ENCODE data around the gene PDCD1. TPM values are rescaled to one million over a fixed set of nuclear protein-coding genes. Genes with fewer than 3 reads are reported as not detected.
A peak's percentile ranks its signal among the peaks of the same experiment; 100 is the strongest.

PDCD1 gene
- total and polyA plus RNA-seq, 2 of the 13 experiments (the other 11 are each of a cell fraction or from before 2014, with no cell fraction given): 0.04 TPM; not detected in 1

DNA sequence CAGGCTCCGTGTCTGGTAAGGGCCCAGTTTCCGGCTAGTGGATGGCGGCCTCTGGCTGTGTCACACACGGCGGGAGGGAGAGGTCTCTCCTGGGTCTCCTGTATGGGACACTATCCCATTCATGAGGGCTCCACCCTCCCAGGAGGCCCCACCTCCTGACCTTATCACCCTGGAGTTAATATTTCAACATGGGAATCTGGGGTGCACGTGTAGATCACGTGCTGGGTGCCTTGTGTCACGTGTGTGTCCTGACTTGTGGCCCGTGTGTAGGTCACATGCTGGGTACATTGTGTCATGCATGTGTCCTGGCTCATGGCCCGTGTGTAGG, 39.8 kb downstream of the PDCD1 start (continued):
- TF ChIP-seq, protein P1, sequence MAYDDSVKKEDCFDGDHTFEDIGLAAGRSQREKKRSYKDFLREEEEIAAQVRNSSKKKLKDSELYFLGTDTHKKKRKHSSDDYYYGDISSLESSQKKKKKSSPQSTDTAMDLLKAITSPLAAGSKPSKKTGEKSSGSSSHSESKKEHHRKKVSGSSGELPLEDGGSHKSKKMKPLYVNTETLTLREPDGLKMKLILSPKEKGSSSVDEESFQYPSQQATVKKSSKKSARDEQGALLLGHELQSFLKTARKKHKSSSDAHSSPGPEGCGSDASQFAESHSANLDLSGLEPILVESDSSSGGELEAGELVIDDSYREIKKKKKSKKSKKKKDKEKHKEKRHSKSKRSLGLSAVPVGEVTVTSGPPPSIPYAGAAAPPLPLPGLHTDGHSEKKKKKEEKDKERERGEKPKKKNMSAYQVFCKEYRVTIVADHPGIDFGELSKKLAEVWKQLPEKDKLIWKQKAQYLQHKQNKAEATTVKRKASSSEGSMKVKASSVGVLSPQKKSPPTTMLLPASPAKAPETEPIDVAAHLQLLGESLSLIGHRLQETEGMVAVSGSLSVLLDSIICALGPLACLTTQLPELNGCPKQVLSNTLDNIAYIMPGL (CRISPR knock-in tag; IDR thresholded peaks at IDR 0.05; ENCODE audit: borderline replicate concordance in 1 of 2, low read depth in 1 of 2): peak in 1 of 2 experiments; percentile 77; a peak in 1 of 4 replicates
- TF ChIP-seq TRIM24 (CRISPR knock-in tag; IDR thresholded peaks at IDR 0.05): peak; percentile 99
- TF ChIP-seq, protein P2, sequence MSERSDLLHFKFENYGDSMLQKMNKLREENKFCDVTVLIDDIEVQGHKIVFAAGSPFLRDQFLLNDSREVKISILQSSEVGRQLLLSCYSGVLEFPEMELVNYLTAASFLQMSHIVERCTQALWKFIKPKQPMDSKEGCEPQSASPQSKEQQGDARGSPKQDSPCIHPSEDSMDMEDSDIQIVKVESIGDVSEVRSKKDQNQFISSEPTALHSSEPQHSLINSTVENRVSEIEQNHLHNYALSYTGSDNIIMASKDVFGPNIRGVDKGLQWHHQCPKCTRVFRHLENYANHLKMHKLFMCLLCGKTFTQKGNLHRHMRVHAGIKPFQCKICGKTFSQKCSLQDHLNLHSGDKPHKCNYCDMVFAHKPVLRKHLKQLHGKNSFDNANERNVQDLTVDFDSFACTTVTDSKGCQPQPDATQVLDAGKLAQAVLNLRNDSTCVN (CRISPR knock-in tag; IDR thresholded peaks at IDR 0.05; ENCODE audit: borderline replicate concordance): 0 out of 2 replicates have a peak, but pooled peaks have one; percentile 45
- 0 out of 2 replicates have a peak, but pooled peaks have one; percentile 30 for TF ChIP-seq EHMT2 (IDR thresholded peaks at IDR 0.05; ENCODE audit: borderline replicate concordance, low read depth, low read length)
- TF ChIP-seq, protein P3, sequence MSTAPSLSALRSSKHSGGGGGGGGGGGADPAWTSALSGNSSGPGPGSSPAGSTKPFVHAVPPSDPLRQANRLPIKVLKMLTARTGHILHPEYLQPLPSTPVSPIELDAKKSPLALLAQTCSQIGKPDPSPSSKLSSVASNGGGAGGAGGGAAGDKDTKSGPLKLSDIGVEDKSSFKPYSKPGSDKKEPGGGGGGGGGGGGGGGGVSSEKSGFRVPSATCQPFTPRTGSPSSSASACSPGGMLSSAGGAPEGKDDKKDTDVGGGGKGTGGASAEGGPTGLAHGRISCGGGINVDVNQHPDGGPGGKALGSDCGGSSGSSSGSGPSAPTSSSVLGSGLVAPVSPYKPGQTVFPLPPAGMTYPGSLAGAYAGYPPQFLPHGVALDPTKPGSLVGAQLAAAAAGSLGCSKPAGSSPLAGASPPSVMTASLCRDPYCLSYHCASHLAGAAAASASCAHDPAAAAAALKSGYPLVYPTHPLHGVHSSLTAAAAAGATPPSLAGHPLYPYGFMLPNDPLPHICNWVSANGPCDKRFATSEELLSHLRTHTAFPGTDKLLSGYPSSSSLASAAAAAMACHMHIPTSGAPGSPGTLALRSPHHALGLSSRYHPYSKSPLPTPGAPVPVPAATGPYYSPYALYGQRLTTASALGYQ (CRISPR knock-in tag; IDR thresholded peaks at IDR 0.05): peak; percentile 70; the same call in 1 of the 2 replicates
- TF ChIP-seq KAT8 (CRISPR knock-in tag; IDR thresholded peaks at IDR 0.05): peak; percentile 69
- peak; percentile 78; the same call in 1 of the 2 replicates for TF ChIP-seq FOXK1 (CRISPR knock-in tag; IDR thresholded peaks at IDR 0.05; ENCODE audit: borderline replicate concordance, low read depth)
- TF ChIP-seq, protein P4, sequence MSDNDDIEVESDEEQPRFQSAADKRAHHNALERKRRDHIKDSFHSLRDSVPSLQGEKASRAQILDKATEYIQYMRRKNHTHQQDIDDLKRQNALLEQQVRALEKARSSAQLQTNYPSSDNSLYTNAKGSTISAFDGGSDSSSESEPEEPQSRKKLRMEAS (IDR thresholded peaks at IDR 0.05): peak; percentile 99
- TF ChIP-seq, protein P5, sequence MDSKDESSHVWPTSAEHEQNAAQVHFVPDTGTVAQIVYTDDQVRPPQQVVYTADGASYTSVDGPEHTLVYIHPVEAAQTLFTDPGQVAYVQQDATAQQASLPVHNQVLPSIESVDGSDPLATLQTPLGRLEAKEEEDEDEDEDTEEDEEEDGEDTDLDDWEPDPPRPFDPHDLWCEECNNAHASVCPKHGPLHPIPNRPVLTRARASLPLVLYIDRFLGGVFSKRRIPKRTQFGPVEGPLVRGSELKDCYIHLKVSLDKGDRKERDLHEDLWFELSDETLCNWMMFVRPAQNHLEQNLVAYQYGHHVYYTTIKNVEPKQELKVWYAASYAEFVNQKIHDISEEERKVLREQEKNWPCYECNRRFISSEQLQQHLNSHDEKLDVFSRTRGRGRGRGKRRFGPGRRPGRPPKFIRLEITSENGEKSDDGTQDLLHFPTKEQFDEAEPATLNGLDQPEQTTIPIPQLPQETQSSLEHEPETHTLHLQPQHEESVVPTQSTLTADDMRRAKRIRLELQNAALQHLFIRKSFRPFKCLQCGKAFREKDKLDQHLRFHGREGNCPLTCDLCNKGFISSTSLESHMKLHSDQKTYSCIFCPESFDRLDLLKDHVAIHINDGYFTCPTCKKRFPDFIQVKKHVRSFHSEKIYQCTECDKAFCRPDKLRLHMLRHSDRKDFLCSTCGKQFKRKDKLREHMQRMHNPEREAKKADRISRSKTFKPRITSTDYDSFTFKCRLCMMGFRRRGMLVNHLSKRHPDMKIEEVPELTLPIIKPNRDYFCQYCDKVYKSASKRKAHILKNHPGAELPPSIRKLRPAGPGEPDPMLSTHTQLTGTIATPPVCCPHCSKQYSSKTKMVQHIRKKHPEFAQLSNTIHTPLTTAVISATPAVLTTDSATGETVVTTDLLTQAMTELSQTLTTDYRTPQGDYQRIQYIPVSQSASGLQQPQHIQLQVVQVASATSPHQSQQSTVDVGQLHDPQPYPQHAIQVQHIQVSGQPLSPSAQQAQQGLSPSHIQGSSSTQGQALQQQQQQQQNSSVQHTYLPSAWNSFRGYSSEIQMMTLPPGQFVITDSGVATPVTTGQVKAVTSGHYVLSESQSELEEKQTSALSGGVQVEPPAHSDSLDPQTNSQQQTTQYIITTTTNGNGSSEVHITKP (CRISPR knock-in tag; IDR thresholded peaks at IDR 0.05; ENCODE audit: low read depth): no peak
- TF ChIP-seq ZBTB42 (CRISPR knock-in tag; IDR thresholded peaks at IDR 0.05): no peak
- TF ChIP-seq ELF1 (CRISPR knock-in tag; IDR thresholded peaks at IDR 0.05): peak; percentile 50; the same call in 1 of the 2 replicates
- TF ChIP-seq ZNF775 (CRISPR knock-in tag; IDR thresholded peaks at IDR 0.05; ENCODE audit: borderline replicate concordance): peak; percentile 75; the same call in 1 of the 2 replicates
- TF ChIP-seq HDAC1 (CRISPR knock-in tag; IDR thresholded peaks at IDR 0.05): peak; percentile 71
- TF ChIP-seq, protein P6, sequence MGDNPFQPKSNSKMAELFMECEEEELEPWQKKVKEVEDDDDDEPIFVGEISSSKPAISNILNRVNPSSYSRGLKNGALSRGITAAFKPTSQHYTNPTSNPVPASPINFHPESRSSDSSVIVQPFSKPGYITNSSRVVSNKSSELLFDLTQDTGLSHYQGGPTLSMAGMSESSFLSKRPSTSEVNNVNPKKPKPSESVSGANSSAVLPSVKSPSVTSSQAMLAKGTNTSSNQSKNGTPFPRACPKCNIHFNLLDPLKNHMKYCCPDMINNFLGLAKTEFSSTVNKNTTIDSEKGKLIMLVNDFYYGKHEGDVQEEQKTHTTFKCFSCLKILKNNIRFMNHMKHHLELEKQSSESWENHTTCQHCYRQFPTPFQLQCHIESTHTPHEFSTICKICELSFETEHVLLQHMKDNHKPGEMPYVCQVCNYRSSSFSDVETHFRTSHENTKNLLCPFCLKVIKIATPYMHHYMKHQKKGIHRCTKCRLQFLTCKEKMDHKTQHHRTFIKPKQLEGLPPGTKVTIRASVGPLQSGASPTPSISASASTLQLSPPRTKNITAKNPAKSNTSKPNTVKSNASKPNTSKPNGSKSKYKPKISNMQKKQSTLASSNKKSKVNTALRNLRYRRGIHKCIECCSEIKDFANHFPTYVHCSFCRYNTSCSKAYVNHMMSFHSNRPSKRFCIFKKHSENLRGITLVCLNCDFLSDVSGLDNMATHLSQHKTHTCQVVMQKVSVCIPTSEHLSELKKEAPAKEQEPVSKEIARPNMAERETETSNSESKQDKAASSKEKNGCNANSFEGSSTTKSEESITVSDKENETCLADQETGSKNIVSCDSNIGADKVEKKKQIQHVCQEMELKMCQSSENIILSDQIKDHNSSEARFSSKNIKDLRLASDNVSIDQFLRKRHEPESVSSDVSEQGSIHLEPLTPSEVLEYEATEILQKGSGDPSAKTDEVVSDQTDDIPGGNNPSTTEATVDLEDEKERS (CRISPR knock-in tag; IDR thresholded peaks at IDR 0.05): no peak
